ENCODE data around the gene SORCS2.

DNA sequence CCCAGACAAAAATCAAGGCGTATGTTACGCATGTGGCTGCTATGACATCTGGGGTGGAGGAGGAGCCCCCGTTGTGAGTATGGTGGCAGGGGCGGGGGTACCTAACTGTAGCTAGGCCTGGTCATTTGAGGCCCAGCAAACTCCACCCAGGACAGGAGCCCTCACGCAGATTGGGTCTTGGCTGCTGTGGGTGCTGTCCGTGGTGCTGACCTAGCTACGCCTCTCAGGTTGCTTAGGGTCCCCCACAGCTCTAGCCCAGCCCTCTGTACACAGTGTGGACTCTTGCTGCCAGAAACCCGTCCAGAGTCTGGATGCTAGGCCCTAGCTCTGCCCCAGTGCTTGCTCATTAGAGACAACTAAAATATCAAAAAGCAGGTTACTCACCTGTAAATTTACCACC, 389.1 kb downstream of the SORCS2 start:
- TF ChIP-seq KDM5A (IDR thresholded peaks at IDR 0.05; ENCODE audit: borderline replicate concordance, low read length) (no peak), PAX8 (CRISPR knock-in tag; IDR thresholded peaks at IDR 0.05; ENCODE audit: borderline replicate concordance) (no peak), NPAS2 (CRISPR knock-in tag; IDR thresholded peaks at IDR 0.05; ENCODE audit: borderline replicate concordance) (no peak), ZBTB8A (CRISPR knock-in tag; IDR thresholded peaks at IDR 0.05; ENCODE audit: borderline replicate concordance, low read depth) (no peak), ZNF33B (CRISPR knock-in tag; IDR thresholded peaks at IDR 0.05) (no peak), TCF12 (IDR thresholded peaks at IDR 0.05) (no peak), TCF12 (CRISPR knock-in tag; IDR thresholded peaks at IDR 0.05) (no peak), CEBPG (CRISPR knock-in tag; IDR thresholded peaks at IDR 0.05) (no peak)
- TF ChIP-seq, protein P1, sequence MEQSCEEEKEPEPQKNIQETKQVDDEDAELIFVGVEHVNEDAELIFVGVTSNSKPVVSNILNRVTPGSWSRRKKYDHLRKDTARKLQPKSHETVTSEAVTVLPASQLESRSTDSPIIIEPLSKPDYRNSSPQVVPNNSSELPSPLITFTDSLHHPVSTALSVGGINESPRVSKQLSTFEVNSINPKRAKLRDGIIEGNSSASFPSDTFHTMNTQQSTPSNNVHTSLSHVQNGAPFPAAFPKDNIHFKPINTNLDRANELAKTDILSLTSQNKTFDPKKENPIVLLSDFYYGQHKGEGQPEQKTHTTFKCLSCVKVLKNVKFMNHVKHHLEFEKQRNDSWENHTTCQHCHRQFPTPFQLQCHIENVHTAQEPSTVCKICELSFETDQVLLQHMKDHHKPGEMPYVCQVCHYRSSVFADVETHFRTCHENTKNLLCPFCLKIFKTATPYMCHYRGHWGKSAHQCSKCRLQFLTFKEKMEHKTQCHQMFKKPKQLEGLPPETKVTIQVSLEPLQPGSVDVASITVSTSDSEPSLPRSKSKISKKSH (CRISPR knock-in tag; IDR thresholded peaks at IDR 0.05; ENCODE audit: borderline replicate concordance): no peak
- TF ChIP-seq, protein P2, sequence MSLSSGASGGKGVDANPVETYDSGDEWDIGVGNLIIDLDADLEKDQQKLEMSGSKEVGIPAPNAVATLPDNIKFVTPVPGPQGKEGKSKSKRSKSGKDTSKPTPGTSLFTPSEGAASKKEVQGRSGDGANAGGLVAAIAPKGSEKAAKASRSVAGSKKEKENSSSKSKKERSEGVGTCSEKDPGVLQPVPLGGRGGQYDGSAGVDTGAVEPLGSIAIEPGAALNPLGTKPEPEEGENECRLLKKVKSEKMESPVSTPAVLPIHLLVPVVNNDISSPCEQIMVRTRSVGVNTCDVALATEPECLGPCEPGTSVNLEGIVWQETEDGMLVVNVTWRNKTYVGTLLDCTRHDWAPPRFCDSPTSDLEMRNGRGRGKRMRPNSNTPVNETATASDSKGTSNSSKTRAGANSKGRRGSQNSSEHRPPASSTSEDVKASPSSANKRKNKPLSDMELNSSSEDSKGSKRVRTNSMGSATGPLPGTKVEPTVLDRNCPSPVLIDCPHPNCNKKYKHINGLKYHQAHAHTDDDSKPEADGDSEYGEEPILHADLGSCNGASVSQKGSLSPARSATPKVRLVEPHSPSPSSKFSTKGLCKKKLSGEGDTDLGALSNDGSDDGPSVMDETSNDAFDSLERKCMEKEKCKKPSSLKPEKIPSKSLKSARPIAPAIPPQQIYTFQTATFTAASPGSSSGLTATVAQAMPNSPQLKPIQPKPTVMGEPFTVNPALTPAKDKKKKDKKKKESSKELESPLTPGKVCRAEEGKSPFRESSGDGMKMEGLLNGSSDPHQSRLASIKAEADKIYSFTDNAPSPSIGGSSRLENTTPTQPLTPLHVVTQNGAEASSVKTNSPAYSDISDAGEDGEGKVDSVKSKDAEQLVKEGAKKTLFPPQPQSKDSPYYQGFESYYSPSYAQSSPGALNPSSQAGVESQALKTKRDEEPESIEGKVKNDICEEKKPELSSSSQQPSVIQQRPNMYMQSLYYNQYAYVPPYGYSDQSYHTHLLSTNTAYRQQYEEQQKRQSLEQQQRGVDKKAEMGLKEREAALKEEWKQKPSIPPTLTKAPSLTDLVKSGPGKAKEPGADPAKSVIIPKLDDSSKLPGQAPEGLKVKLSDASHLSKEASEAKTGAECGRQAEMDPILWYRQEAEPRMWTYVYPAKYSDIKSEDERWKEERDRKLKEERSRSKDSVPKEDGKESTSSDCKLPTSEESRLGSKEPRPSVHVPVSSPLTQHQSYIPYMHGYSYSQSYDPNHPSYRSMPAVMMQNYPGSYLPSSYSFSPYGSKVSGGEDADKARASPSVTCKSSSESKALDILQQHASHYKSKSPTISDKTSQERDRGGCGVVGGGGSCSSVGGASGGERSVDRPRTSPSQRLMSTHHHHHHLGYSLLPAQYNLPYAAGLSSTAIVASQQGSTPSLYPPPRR (CRISPR knock-in tag; IDR thresholded peaks at IDR 0.05; ENCODE audit: borderline replicate concordance): no peak
- TF ChIP-seq, protein P3, sequence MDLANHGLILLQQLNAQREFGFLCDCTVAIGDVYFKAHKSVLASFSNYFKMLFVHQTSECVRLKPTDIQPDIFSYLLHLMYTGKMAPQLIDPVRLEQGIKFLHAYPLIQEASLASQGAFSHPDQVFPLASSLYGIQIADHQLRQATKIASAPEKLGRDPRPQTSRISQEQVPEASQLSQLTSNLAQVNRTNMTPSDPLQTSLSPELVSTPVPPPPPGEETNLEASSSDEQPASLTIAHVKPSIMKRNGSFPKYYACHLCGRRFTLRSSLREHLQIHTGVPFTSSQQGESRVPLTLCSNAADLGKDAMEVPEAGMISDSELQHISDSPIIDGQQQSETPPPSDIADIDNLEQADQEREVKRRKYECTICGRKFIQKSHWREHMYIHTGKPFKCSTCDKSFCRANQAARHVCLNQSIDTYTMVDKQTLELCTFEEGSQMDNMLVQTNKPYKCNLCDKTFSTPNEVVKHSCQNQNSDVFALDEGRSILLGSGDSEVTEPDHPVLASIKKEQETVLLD (CRISPR knock-in tag; IDR thresholded peaks at IDR 0.05; ENCODE audit: low read depth): no peak
